K562 (cell line): Measurements from ENCODE around the gene REEP6. TPM values are rescaled to one million over a fixed set of nuclear protein-coding genes. Genes with fewer than 3 reads are reported as not detected.

Source experiments
- ARHGAP35 ChIP-seq: fragments of 450-650 bp; IDR thresholded peaks from 2 replicates; pipeline ENCODE4 v1.6.1; 2018; ENCODE audit not compliant: partially characterized antibody
- ARNT ChIP-seq, 2 experiments: fragments of 450-650 bp; IDR thresholded peaks; 2 replicates each; pipeline ENCODE4 v1.6.1; 2016; ENCODE audit warnings: mild to moderate bottlenecking in 1 of 2
- CHD4 ChIP-seq: fragments of 200-600 bp; sonication (generic); IDR thresholded peaks from 3 replicates; pipeline ENCODE4 v1.6.1; 2012; ENCODE audit warnings: low read depth, mild to moderate bottlenecking, mixed read lengths, low read length, inconsistent platforms; ENCODE audit not compliant: insufficient read depth, insufficient replicate concordance, poor library complexity, severe bottlenecking
- CREM ChIP-seq: IDR thresholded peaks from 2 replicates; pipeline ENCODE4 v1.6.1; 2014; ENCODE audit warnings: antibody characterized with exemption, low read depth
- CSDE1 ChIP-seq, 2 experiments: fragments of 450-650 bp; IDR thresholded peaks; 2 replicates each; pipeline ENCODE4 v1.6.1; 2016; ENCODE audit warnings: mild to moderate bottlenecking in 1 of 2
- EHMT2 ChIP-seq: fragments of 450-650 bp; IDR thresholded peaks from 2 replicates; pipeline ENCODE4 v1.6.1; 2018; ENCODE audit warnings: antibody characterized with exemption
- FOXK1 ChIP-seq: sonication (generic); formaldehyde crosslinking; IDR thresholded peaks from 2 replicates; pipeline ENCODE4 v1.8.0; 2022; ENCODE audit warnings: missing genetic modification reagents, mild to moderate bottlenecking, borderline replicate concordance
- GATAD2A ChIP-seq: fragments of 450-650 bp; IDR thresholded peaks from 2 replicates; pipeline ENCODE4 v1.6.1; 2017
- HDGF ChIP-seq: fragments of 450-650 bp; IDR thresholded peaks from 2 replicates; pipeline ENCODE4 v1.6.1; 2016
- HSF4 ChIP-seq: fragments of 250-450 bp; sonication (Bioruptor Pico); IDR thresholded peaks from 2 replicates; pipeline ENCODE4 v2.1.2; 2022; ENCODE audit warnings: mild to moderate bottlenecking, moderate library complexity, borderline replicate concordance
- MAX ChIP-seq: sonication (generic); formaldehyde crosslinking; IDR thresholded peaks from 2 replicates; pipeline ENCODE4 v1.9.0; 2022; ENCODE audit warnings: mild to moderate bottlenecking, missing genetic modification reagents
- MYNN ChIP-seq, 2 experiments: sonication (generic); formaldehyde crosslinking in 1 of 2; IDR thresholded peaks; 2 replicates each; pipeline versions ENCODE4 v1.5.0 to v1.6.1; 2016 to 2020; ENCODE audit warnings: antibody characterized with exemption in 1 of 2, missing genetic modification reagents in 1 of 2
- NBN ChIP-seq: fragments of 450-650 bp; IDR thresholded peaks from 2 replicates; pipeline ENCODE4 v1.6.1; 2016; ENCODE audit warnings: low read depth, mild to moderate bottlenecking
- PATZ1 ChIP-seq: fragments of 250-450 bp; sonication (Bioruptor Pico); IDR thresholded peaks from 2 replicates; pipeline ENCODE4 v1.5.0; 2020; ENCODE audit warnings: mild to moderate bottlenecking, borderline replicate concordance
- PHF20 ChIP-seq: fragments of 450-650 bp; IDR thresholded peaks from 2 replicates; pipeline ENCODE4 v1.6.1; 2018; ENCODE audit not compliant: partially characterized antibody
- POLR2G ChIP-seq: fragments of 200-400 bp; formaldehyde crosslinking; IDR thresholded peaks from 2 replicates; pipeline ENCODE4 v1.6.1; 2017; ENCODE audit warnings: low read depth, mild to moderate bottlenecking, antibody characterized with exemption, low read length, moderate library complexity
- SAFB2 ChIP-seq: fragments of 200-400 bp; formaldehyde crosslinking; IDR thresholded peaks from 2 replicates; pipeline ENCODE4 v1.6.1; 2018; ENCODE audit warnings: borderline replicate concordance, low read length, low read depth, moderate library complexity; ENCODE audit not compliant: severe bottlenecking
- TAF1 ChIP-seq: IDR thresholded peaks from 2 replicates; pipeline ENCODE4 v1.6.1; 2011; ENCODE audit warnings: mild to moderate bottlenecking, low read length, moderate library complexity; ENCODE audit not compliant: insufficient read depth, control insufficient read depth, severe bottlenecking; ENCODE audit errors: extremely low read depth
- THRAP3 ChIP-seq: fragments of 450-650 bp; IDR thresholded peaks from 2 replicates; pipeline ENCODE4 v1.6.1; 2016; ENCODE audit warnings: mild to moderate bottlenecking, inconsistent platforms, borderline replicate concordance
- TRIM24 ChIP-seq, 2 experiments: fragments of 450-650 bp; IDR thresholded peaks; 2 replicates each; pipeline ENCODE4 v1.6.1; 2016
- YBX1 ChIP-seq: fragments of 450-650 bp; IDR thresholded peaks from 2 replicates; pipeline ENCODE4 v1.7.1; 2016; ENCODE audit warnings: mild to moderate bottlenecking
- ZNF184 ChIP-seq: sonication (generic); formaldehyde crosslinking; IDR thresholded peaks from 2 replicates; pipeline ENCODE4 v1.5.0; 2020; ENCODE audit warnings: missing genetic modification reagents
- ZSCAN32 ChIP-seq: fragments of 450-650 bp; formaldehyde crosslinking; IDR thresholded peaks from 2 replicates; pipeline ENCODE4 v1.4.0; 2020; ENCODE audit warnings: mild to moderate bottlenecking, moderate library complexity
- polyA plus RNA-seq, 8 experiments: library from polyadenylated mRNA; depleted of rRNA in 4 of 8; stranded (reverse) in 5 of 8; unstranded in 3 of 8; fragments of >200 nt; fragmentation: Nextera tagmentation in 2 of 8; fragmentation: Illumina TruSeq in 1 of 8; extraction: Ambion mirVana in 2 of 8; extraction: Trizol in 1 of 8; gene quantifications; 2 replicates each; pipeline versions ENCODE4 v1.2.1 to v1.2.3, GENCODE V29; 2011 to 2014; ENCODE audit warnings: inconsistent platforms in 1 of 8, missing spikeins in 1 of 8
- total RNA-seq, 7 experiments: library from RNA; depleted of rRNA in 6 of 7; stranded (reverse); fragments of >200 nt in 6 of 7; fragmentation: Illumina TruSeq in 2 of 7; extraction: Trizol in 2 of 7; gene quantifications; 2 replicates each; pipeline versions ENCODE4 v1.2.1 to v1.2.3, GENCODE V29; 2011 to 2021; ENCODE audit warnings: low replicate concordance in 1 of 7

REEP6 gene
- total and polyA plus RNA-seq, 9 of the 15 experiments (the other 6 are each of a cell fraction or from before 2014, with no cell fraction given) = 1.2 to 64.2 (median 12.7) TPM

- TF ChIP-seq YBX1 (0 out of 2 replicates have a peak, but pooled peaks have one; percentile 10), PHF20 (peak; percentile 51), EHMT2 (peak; percentile 36; the same call in 1 of the 2 replicates), TAF1 (no peak), ARNT (IDR thresholded peaks at IDR 0.05) (peak in 1 of 2 experiments; percentile 80; a peak in 1 of 4 replicates), SAFB2 (no peak), ZNF184 (CRISPR knock-in tag) (no peak), POLR2G (peak; percentile 4; the same call in 1 of the 2 replicates), MYNN (IDR thresholded peaks at IDR 0.05) (no peak), MYNN (CRISPR knock-in tag; IDR thresholded peaks at IDR 0.05) (no peak), CSDE1 (IDR thresholded peaks at IDR 0.05) (peak; percentile 41 to 66; a peak in 1 of 4 replicates), CREM (no peak), HDGF (peak; percentile 75; the same call in 1 of the 2 replicates), ARHGAP35 (peak; percentile 81), ZSCAN32 (CRISPR knock-in tag) (no peak), TRIM24 (IDR thresholded peaks at IDR 0.05) (peak; percentile 45 to 57; a peak in 2 of 4 replicates), GATAD2A (0 out of 2 replicates have a peak, but pooled peaks have one; percentile 33), NBN (0 out of 2 replicates have a peak, but pooled peaks have one; percentile 23), THRAP3 (peak; percentile 88), HSF4 (no peak), CHD4 (no peak), PATZ1 (CRISPR knock-in tag) (no peak), FOXK1 (0 out of 2 replicates have a peak, but pooled peaks have one; percentile 46), MAX (CRISPR knock-in tag) (peak; percentile 65)
Observed at GRCh38 chr19:1524287-1524971, 33.4 kb downstream of the REEP6 start (continued).
